SJCRH30 (cell line): ENCODE data around the gene ATP2B1. TPM values are rescaled to one million over a fixed set of nuclear protein-coding genes. Genes with fewer than 3 reads are reported as not detected.

ENCODE experiments used
- DNase-seq, 2 experiments: peaks; one replicate each; pipeline ENCODE4 v3.0.0-alpha.2; 2015 to 2020
- H3K27ac ChIP-seq: fragments of 250-450 bp; sonication (Bioruptor Pico); 2 replicates; pipeline ENCODE4 v1.5.1; 2020; ENCODE audit warnings: mild to moderate bottlenecking, moderate library complexity
- H3K27me3 ChIP-seq: fragments of 250-450 bp; sonication (Bioruptor Pico); 2 replicates; pipeline ENCODE4 v1.5.1; 2020; ENCODE audit warnings: mild to moderate bottlenecking, moderate library complexity
- H3K36me3 ChIP-seq: fragments of 250-450 bp; sonication (Bioruptor Pico); 2 replicates; pipeline ENCODE4 v1.5.1; 2020; ENCODE audit warnings: mild to moderate bottlenecking, moderate library complexity
- H3K4me1 ChIP-seq: fragments of 250-450 bp; sonication (Bioruptor Pico); 2 replicates; pipeline ENCODE4 v1.5.1; 2020; ENCODE audit warnings: mild to moderate bottlenecking, moderate library complexity
- H3K4me3 ChIP-seq: fragments of 250-450 bp; sonication (Bioruptor Pico); 2 replicates; pipeline ENCODE4 v1.5.1; 2020; ENCODE audit warnings: mild to moderate bottlenecking, moderate library complexity
- H3K9me3 ChIP-seq: fragments of 250-450 bp; sonication (Bioruptor Pico); replicated peaks from 2 replicates; pipeline ENCODE4 v1.5.1; 2020; ENCODE audit warnings: mild to moderate bottlenecking, moderate library complexity
- total RNA-seq: library from RNA; depleted of rRNA; stranded (reverse); fragments of >200 nt; shearing (Covaris generic); gene quantifications from 2 replicates; pipeline ENCODE4 v1.2.3, GENCODE V29; 2014

Gene ATP2B1
- total RNA-seq, 1 experiment from 2014 or later = 181 TPM

GRCh38 chr12:89731614-89732013 is 23.0 kb upstream of the ATP2B1 start:
- H3K4me3 ChIP-seq = no peak overlapping the region
- H3K27ac ChIP-seq = no peak overlapping the region
- DNase-seq = no peak
- no peaks in the 10 kb centered on the region for H3K36me3 ChIP-seq
- H3K4me1 ChIP-seq = no peaks in the 10 kb centered on the region; the same call in 1 of the 2 replicates
- H3K9me3 ChIP-seq = peaks cover 6% of the 10 kb centered on the region; the same call in 1 of the 2 replicates
- no peaks in the 10 kb centered on the region for H3K27me3 ChIP-seq

GRCh38 chr12:89731089-89731488 is 22.5 kb upstream of the ATP2B1 start:
- H3K4me1 ChIP-seq = no peaks in the 10 kb centered on the region; the same call in 1 of the 2 replicates
- no peak overlapping the region for H3K4me3 ChIP-seq
- no peak for DNase-seq
- no peak overlapping the region for H3K27ac ChIP-seq
- H3K27me3 ChIP-seq = no peaks in the 10 kb centered on the region
- H3K9me3 ChIP-seq = peaks cover 6% of the 10 kb centered on the region; the same call in 1 of the 2 replicates
- no peaks in the 10 kb centered on the region for H3K36me3 ChIP-seq

GRCh38 chr12:89729946-89730459 is 21.4 kb upstream of the ATP2B1 start:
- DNase-seq = no peak
- H3K4me1 ChIP-seq = no peaks in the 10 kb centered on the region; the same call in 1 of the 2 replicates
- peaks cover 3% of the 10 kb centered on the region; the same call in 1 of the 2 replicates for H3K9me3 ChIP-seq
- no peaks in the 10 kb centered on the region for H3K27me3 ChIP-seq
- no peaks in the 10 kb centered on the region for H3K36me3 ChIP-seq
- no peak overlapping the region for H3K27ac ChIP-seq
- H3K4me3 ChIP-seq = no peak overlapping the region

- no peak overlapping the region for H3K27ac ChIP-seq
- no peak overlapping the region for H3K4me3 ChIP-seq
- H3K27me3 ChIP-seq = no peaks in the 10 kb centered on the region
- H3K9me3 ChIP-seq = no peaks in the 10 kb centered on the region
- no peaks in the 10 kb centered on the region for H3K36me3 ChIP-seq
- DNase-seq = no peak
- H3K4me1 ChIP-seq = no peaks in the 10 kb centered on the region
These were observed 14.6 kb upstream of the ATP2B1 start for GRCh38 chr12:89723276-89723675.

GRCh38 chr12:89721291-89721987 is 12.8 kb upstream of the ATP2B1 start:
- H3K4me3 ChIP-seq = no peak overlapping the region
- no peaks in the 10 kb centered on the region for H3K4me1 ChIP-seq
- H3K27ac ChIP-seq = no peak overlapping the region
- H3K36me3 ChIP-seq = no peaks in the 10 kb centered on the region
- no peaks in the 10 kb centered on the region for H3K9me3 ChIP-seq
- no peaks in the 10 kb centered on the region for H3K27me3 ChIP-seq
- no peak for DNase-seq

- no peaks in the 10 kb centered on the region for H3K36me3 ChIP-seq
- H3K27me3 ChIP-seq = no peaks in the 10 kb centered on the region
- no peak for DNase-seq
- H3K9me3 ChIP-seq = no peaks in the 10 kb centered on the region
- H3K4me1 ChIP-seq = no peaks in the 10 kb centered on the region
- no peak overlapping the region for H3K4me3 ChIP-seq
- no peak overlapping the region for H3K27ac ChIP-seq
These were observed 9.3 kb upstream of the ATP2B1 start for GRCh38 chr12:89717759-89718523.

- no peak for DNase-seq
- H3K36me3 ChIP-seq = no peaks in the 10 kb centered on the region
- no peaks in the 10 kb centered on the region for H3K27me3 ChIP-seq
- no peaks in the 10 kb centered on the region for H3K4me1 ChIP-seq
- no peak overlapping the region for H3K27ac ChIP-seq
- no peak overlapping the region for H3K4me3 ChIP-seq
- no peaks in the 10 kb centered on the region for H3K9me3 ChIP-seq
These were observed 4.1 kb upstream of the ATP2B1 start for GRCh38 chr12:89712706-89713105.

- peak overlapping the region; percentile 96 for H3K27ac ChIP-seq
- no peaks in the 10 kb centered on the region for H3K9me3 ChIP-seq
- no peaks in the 10 kb centered on the region for H3K36me3 ChIP-seq
These were observed 2.5 kb upstream of the ATP2B1 start for GRCh38 chr12:89710873-89711750.

GRCh38 chr12:89709995-89710872 is 1.6 kb upstream of the ATP2B1 start:
- Histone ChIP-seq H3K27me3 (no peaks in the 10 kb centered on the region), H3K9me3 (no peaks in the 10 kb centered on the region), H3K27ac (peak overlapping the region; percentile 96), H3K4me1 (no peaks in the 10 kb centered on the region), H3K4me3 (peak overlapping the region; percentile 87), H3K36me3 (no peaks in the 10 kb centered on the region)
- peak; percentile 76 to 78 for DNase-seq

More at GRCh38 chr12:89710873-89711750, 2.5 kb upstream of the ATP2B1 start:
- peak in 1 of 2 experiments; percentile 37 for DNase-seq
- Histone ChIP-seq H3K27me3 (no peaks in the 10 kb centered on the region), H3K4me3 (peak overlapping the region; percentile 87), H3K4me1 (no peaks in the 10 kb centered on the region)

GRCh38 chr12:89709157-89709994 is 738 bp upstream of the ATP2B1 start:
- H3K4me3 ChIP-seq = peak overlapping the region; percentile 87
- peak; percentile 98 to 99 for DNase-seq
- peaks cover 4% of the 10 kb centered on the region; the same call in 1 of the 2 replicates for H3K4me1 ChIP-seq
- no peaks in the 10 kb centered on the region for H3K27me3 ChIP-seq
- peak overlapping the region; percentile 96 for H3K27ac ChIP-seq
- 0 out of 2 replicates have a peak, but pooled peaks cover under 1% of the 10 kb centered on the region for H3K36me3 ChIP-seq
- H3K9me3 ChIP-seq = no peaks in the 10 kb centered on the region

GRCh38 chr12:89707703-89708564 is 704 bp downstream of the ATP2B1 start:
- DNase-seq = peak; percentile 41 to 57
- Histone ChIP-seq H3K9me3 (no peaks in the 10 kb centered on the region), H3K4me1 (peaks cover 13% of the 10 kb centered on the region)

More at GRCh38 chr12:89707703-89708564, 704 bp downstream of the ATP2B1 start:
- Histone ChIP-seq H3K27me3 (no peaks in the 10 kb centered on the region), H3K27ac (peak overlapping the region; percentile 96), H3K4me3 (peak overlapping the region; percentile 87), H3K36me3 (0 out of 2 replicates have a peak, but pooled peaks cover 5% of the 10 kb centered on the region)
